Neural crest cell (in vitro differentiated cells): ENCODE data around the gene CEP135. TPM values are rescaled to one million over a fixed set of nuclear protein-coding genes. Genes with fewer than 3 reads are reported as not detected.
"Not testable (repeated sequence)": the region's sequence is repeated elsewhere in the genome, so short reads cannot be mapped to it uniquely, and the experiment has no call there.

ENCODE experiments used
- DNase-seq: peaks from one replicate; pipeline ENCODE4 v3.0.0; 2021; ENCODE audit warnings: low read depth, mixed read lengths, low spot score
- H3K27ac Mint-ChIP-seq: one replicate; pipeline ENCODE4 v1.8.0; 2021; ENCODE audit warnings: mild to moderate bottlenecking, mixed read lengths; ENCODE audit not compliant: unreplicated experiment
- H3K27me3 Mint-ChIP-seq: 2 replicates; pipeline ENCODE4 v1.8.0; 2021; ENCODE audit warnings: low read depth, mild to moderate bottlenecking, mixed read lengths
- H3K36me3 Mint-ChIP-seq: 2 replicates; pipeline ENCODE4 v1.8.0; 2021; ENCODE audit warnings: low read depth, mild to moderate bottlenecking, mixed read lengths
- H3K4me1 Mint-ChIP-seq: 2 replicates; pipeline ENCODE4 v1.8.0; 2021; ENCODE audit warnings: mixed read lengths
- H3K4me3 Mint-ChIP-seq: one replicate; pipeline ENCODE4 v1.8.0; 2021; ENCODE audit warnings: mild to moderate bottlenecking, mixed read lengths
- H3K9me3 Mint-ChIP-seq: 2 replicates; pipeline ENCODE4 v1.8.0; 2021; ENCODE audit warnings: mixed read lengths
- total RNA-seq: library from RNA; stranded (reverse); gene quantifications from 2 replicates; pipeline ENCODE4 v1.2.1, GENCODE V29; 2021
- TF ChIP-seq, protein P1 (sequence below): fragments of 200-600 bp; sonication (generic); conservative IDR thresholded peaks from 2 replicates; pipeline ENCODE4 v1.5.0; 2021; ENCODE audit warnings: antibody characterized with exemption, mild to moderate bottlenecking

Gene CEP135
- total RNA-seq, 1 donor from 2014 or later: 16.8 TPM

DNA sequence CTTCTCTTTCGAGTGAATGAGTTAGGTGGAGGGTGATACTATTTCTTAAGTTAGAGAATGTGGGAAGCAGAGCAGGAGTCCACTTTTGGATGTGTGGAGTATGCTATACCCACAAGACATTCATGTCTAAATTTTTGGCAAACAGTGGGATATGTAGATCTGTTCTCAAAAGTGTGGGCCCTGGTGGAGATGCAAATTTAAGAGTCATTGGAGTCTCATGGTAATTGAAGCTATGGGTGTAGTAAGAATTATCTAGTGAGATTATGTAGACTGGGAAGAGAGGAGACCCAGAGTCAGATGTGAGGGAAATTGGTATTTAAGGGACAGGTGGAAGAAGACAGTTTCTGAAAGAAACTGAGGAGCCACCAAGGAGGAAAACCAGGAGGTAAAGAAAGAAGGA is 7.0 kb downstream of the CEP135 start:
- peaks cover 18% of the 10 kb centered on the region for H3K36me3 Mint-ChIP-seq
- no peaks in the 10 kb centered on the region for H3K9me3 Mint-ChIP-seq
- TF ChIP-seq, protein P1, sequence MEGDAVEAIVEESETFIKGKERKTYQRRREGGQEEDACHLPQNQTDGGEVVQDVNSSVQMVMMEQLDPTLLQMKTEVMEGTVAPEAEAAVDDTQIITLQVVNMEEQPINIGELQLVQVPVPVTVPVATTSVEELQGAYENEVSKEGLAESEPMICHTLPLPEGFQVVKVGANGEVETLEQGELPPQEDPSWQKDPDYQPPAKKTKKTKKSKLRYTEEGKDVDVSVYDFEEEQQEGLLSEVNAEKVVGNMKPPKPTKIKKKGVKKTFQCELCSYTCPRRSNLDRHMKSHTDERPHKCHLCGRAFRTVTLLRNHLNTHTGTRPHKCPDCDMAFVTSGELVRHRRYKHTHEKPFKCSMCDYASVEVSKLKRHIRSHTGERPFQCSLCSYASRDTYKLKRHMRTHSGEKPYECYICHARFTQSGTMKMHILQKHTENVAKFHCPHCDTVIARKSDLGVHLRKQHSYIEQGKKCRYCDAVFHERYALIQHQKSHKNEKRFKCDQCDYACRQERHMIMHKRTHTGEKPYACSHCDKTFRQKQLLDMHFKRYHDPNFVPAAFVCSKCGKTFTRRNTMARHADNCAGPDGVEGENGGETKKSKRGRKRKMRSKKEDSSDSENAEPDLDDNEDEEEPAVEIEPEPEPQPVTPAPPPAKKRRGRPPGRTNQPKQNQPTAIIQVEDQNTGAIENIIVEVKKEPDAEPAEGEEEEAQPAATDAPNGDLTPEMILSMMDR: no peak
- peaks cover 3% of the 10 kb centered on the region for H3K4me1 Mint-ChIP-seq
- no peak for DNase-seq
- no peak overlapping the region for H3K27ac Mint-ChIP-seq
- no peaks in the 10 kb centered on the region for H3K27me3 Mint-ChIP-seq
- no peak overlapping the region for H3K4me3 Mint-ChIP-seq

DNA sequence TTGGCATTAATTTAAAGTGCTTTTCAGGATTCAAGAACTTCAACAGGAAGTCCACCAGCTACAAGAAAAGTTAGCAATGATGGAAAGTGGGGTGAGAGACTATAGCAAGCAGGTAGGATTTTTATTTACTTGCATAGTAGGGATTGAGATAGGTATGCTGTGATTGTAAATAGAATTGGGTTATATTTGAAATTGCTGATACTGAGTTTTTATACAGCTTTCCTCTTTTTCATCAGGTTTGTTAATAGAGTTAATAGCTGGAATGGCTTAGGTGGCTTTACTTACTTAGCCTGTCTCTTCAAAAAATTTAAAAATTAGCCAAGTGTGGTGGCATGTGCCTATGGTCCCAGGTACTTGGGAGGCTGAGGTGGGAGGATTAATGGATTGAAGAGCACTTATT is 10.9 kb downstream of the CEP135 start:
- Mint-ChIP-seq H3K9me3 (no peaks in the 10 kb centered on the region), H3K27me3 (no peaks in the 10 kb centered on the region), H3K4me3 (no peak overlapping the region), H3K27ac (no peak overlapping the region), H3K36me3 (peaks cover 23% of the 10 kb centered on the region), H3K4me1 (no peaks in the 10 kb centered on the region)
- TF ChIP-seq, protein P1: no peak
- DNase-seq: no peak

DNA sequence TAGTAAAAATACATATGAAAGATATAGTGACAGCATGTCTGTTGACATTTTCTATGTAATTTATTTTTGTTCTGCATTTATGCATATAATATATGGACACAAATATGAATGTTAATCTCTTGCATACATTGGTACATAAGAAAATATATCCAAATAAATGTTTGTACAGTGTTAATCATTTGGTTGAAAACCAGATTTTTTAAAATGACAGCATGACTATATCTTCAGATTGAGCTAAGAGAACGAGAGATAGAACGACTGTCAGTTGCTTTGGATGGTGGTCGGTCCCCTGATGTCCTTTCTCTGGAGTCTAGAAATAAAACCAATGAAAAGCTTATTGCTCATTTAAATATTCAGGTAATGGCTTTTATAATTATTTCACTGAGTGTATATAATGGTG is 15.3 kb downstream of the CEP135 start:
- TF ChIP-seq, protein P1: no peak
- Mint-ChIP-seq H3K9me3 (no peaks in the 10 kb centered on the region), H3K4me3 (no peak overlapping the region), H3K36me3 (peaks cover 21% of the 10 kb centered on the region), H3K27me3 (no peaks in the 10 kb centered on the region), H3K27ac (no peak overlapping the region), H3K4me1 (no peaks in the 10 kb centered on the region)
- no peak for DNase-seq

DNA sequence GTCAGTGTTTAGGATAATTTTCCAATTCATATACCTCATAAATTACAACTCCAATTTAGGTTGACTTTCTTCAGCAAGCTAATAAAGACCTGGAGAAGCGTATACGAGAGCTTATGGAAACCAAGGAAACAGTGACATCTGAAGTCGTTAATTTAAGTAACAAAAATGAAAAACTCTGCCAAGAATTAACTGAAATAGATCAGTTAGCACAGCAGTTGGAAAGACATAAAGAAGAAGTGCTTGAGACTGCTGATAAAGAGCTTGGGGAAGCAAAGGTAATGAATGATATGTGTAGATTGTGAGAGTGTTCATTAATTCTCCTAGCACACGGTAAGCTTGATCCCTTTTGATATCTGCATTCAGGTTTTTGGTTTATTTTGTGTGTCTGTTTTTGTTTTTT is 16.8 kb downstream of the CEP135 start:
- Mint-ChIP-seq H3K4me3 (no peak overlapping the region), H3K27ac (no peak overlapping the region), H3K9me3 (no peaks in the 10 kb centered on the region), H3K36me3 (peaks cover 21% of the 10 kb centered on the region), H3K4me1 (no peaks in the 10 kb centered on the region), H3K27me3 (no peaks in the 10 kb centered on the region)
- DNase-seq: no peak
- TF ChIP-seq, protein P1: no peak

DNA sequence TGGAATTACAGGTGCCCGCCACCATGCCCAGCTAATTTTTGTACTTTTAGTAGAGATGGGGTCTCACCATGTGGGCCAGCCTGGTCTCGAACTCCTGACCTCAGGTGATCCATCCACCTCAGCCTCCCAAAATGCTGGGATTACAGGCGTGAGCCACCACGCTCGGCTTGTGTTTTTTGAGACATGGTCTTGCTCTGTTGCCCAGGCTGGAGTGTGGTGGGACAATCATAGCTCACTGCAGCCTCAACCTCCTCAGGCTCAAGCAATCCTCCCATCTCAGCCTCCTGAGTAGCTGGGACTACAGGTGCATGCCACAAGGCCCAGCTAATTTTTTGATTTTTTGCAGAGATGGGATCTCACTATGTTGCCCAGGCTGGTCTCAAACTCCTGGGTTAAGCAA is 17.6 kb downstream of the CEP135 start:
- H3K27me3 Mint-ChIP-seq, DNase-seq, H3K27ac Mint-ChIP-seq, H3K4me3 Mint-ChIP-seq, H3K9me3 Mint-ChIP-seq, H3K4me1 Mint-ChIP-seq: not testable (repeated sequence)
- peaks cover 21% of the 10 kb centered on the region for H3K36me3 Mint-ChIP-seq

DNA sequence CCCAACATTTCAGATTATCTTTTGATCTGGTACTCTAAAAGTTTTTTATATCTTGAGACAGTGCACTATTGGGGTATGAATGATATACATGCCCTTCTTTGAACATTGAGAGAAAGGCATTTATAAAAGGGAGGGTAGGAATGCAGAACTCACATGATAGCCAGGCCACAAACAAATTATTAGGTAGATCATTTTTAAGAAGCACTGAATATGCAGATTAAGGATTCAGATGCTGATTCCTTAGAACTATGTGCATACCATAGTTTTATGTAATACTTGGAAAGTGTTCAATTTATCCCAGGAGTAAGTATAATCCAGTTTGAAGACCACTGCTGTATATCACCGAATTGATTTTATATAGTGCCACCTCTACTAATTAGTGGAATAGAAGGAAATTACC is 18.6 kb downstream of the CEP135 start:
- no peak overlapping the region for H3K27ac Mint-ChIP-seq
- no peaks in the 10 kb centered on the region for H3K4me1 Mint-ChIP-seq
- H3K9me3 Mint-ChIP-seq: no peaks in the 10 kb centered on the region
- no peaks in the 10 kb centered on the region for H3K27me3 Mint-ChIP-seq
- H3K4me3 Mint-ChIP-seq: no peak overlapping the region
- DNase-seq: no peak
- peaks cover 17% of the 10 kb centered on the region for H3K36me3 Mint-ChIP-seq
- TF ChIP-seq, protein P1: no peak
